HepG2 (cell line): Measurements from ENCODE around the gene NOL4L. TPM values are rescaled to one million over a fixed set of nuclear protein-coding genes. Genes with fewer than 3 reads are reported as not detected.

Source experiments
- DMAP1 ChIP-seq: IDR thresholded peaks from 2 replicates; pipeline ENCODE4 v1.6.1; 2016
- EEA1 ChIP-seq: sonication (generic); formaldehyde crosslinking; IDR thresholded peaks from 2 replicates; pipeline ENCODE4 v1.5.1; 2020; ENCODE audit warnings: mild to moderate bottlenecking, missing genetic modification reagents, borderline replicate concordance
- FOXO1 ChIP-seq: sonication (generic); formaldehyde crosslinking; IDR thresholded peaks from 2 replicates; pipeline ENCODE4 v1.4.0; 2020; ENCODE audit warnings: missing genetic modification reagents
- MEIS2 ChIP-seq: sonication (generic); formaldehyde crosslinking; IDR thresholded peaks from 2 replicates; pipeline ENCODE4 v1.9.0; 2021; ENCODE audit warnings: mild to moderate bottlenecking, missing genetic modification reagents
- NCOR1 ChIP-seq: fragments of 200-600 bp; sonication (generic); IDR thresholded peaks from 2 replicates; pipeline ENCODE4 v1.7.0; 2017; ENCODE audit warnings: antibody characterized with exemption, low read length, borderline replicate concordance
- POLR2AphosphoS2 ChIP-seq: IDR thresholded peaks from 2 replicates; pipeline ENCODE4 v1.6.1; 2011; ENCODE audit warnings: low read depth, low read length, improper control_type of control experiment
- SNRNP70 ChIP-seq: fragments of 200-400 bp; formaldehyde crosslinking; IDR thresholded peaks from 2 replicates; pipeline ENCODE4 v1.6.1; 2017; ENCODE audit warnings: mild to moderate bottlenecking, low read depth, low read length, moderate library complexity
- XRCC5 ChIP-seq: fragments of 200-400 bp; formaldehyde crosslinking; optimal IDR thresholded peaks from 2 replicates; pipeline ENCODE3; 2017; ENCODE audit warnings: mild to moderate bottlenecking, low read length
- ZNF17 ChIP-seq: sonication (generic); formaldehyde crosslinking; IDR thresholded peaks from 2 replicates; pipeline ENCODE4 v1.5.0; 2020; ENCODE audit warnings: mild to moderate bottlenecking, missing genetic modification reagents
- ZNF292 ChIP-seq: sonication (generic); formaldehyde crosslinking; IDR thresholded peaks from 2 replicates; pipeline ENCODE4 v1.8.1; 2022; ENCODE audit warnings: mild to moderate bottlenecking, low read depth, missing genetic modification reagents, borderline replicate concordance
- polyA plus RNA-seq, 8 experiments: library from polyadenylated mRNA; depleted of rRNA in 3 of 8; stranded (reverse) in 7 of 8; unstranded in 1 of 8; fragments of >200 nt; fragmentation: Illumina TruSeq in 4 of 8; extraction: Trizol in 4 of 8; gene quantifications; 2 replicates each; pipeline versions ENCODE4 v1.2.1 to v1.2.3, GENCODE V29; 2011 to 2016; ENCODE audit warnings: low read depth in 4 of 8, missing spikeins in 1 of 8, mixed read lengths in 1 of 8; ENCODE audit not compliant: insufficient read depth in 1 of 8
- total RNA-seq, 5 experiments: library from RNA; depleted of rRNA; stranded (reverse); fragments of >200 nt; fragmentation: Illumina TruSeq; extraction: Trizol; gene quantifications; 2 replicates each; pipeline ENCODE4 v1.2.3, GENCODE V29; 2016; ENCODE audit warnings: low read depth in 1 of 5
- TF ChIP-seq, protein P1 (sequence below): sonication (generic); formaldehyde crosslinking; IDR thresholded peaks from 2 replicates; pipeline ENCODE4 v1.4.0; 2020; ENCODE audit warnings: missing genetic modification reagents
- TF ChIP-seq, protein P2 (sequence below): IDR thresholded peaks from 2 replicates; pipeline ENCODE4 v1.6.1; 2016; ENCODE audit warnings: low read depth, missing genetic modification reagents, missing compliant biosample characterization
- TF ChIP-seq, protein P3 (sequence below), 2 experiments: fragments of 450-650 bp in 1 of 2; sonication (generic) in 1 of 2; formaldehyde crosslinking; IDR thresholded peaks; 2 replicates each; pipeline versions ENCODE4 v1.5.0 to v1.8.0; 2020 to 2022; ENCODE audit warnings: mild to moderate bottlenecking in 1 of 2, missing genetic modification reagents in 1 of 2
- TF ChIP-seq, protein P4 (sequence below): sonication (generic); formaldehyde crosslinking; IDR thresholded peaks from 2 replicates; pipeline ENCODE4 v1.4.0; 2020; ENCODE audit warnings: missing genetic modification reagents
- TF ChIP-seq, protein P5 (sequence below): sonication (generic); formaldehyde crosslinking; IDR thresholded peaks from 2 replicates; pipeline ENCODE4 v1.4.0; 2020; ENCODE audit warnings: missing genetic modification reagents, mild to moderate bottlenecking, borderline replicate concordance

NOL4L gene
- total and polyA plus RNA-seq, 2 of the 13 experiments (the other 11 are each of a cell fraction or from before 2014, with no cell fraction given) = 16.6 to 35.4 TPM

DNA sequence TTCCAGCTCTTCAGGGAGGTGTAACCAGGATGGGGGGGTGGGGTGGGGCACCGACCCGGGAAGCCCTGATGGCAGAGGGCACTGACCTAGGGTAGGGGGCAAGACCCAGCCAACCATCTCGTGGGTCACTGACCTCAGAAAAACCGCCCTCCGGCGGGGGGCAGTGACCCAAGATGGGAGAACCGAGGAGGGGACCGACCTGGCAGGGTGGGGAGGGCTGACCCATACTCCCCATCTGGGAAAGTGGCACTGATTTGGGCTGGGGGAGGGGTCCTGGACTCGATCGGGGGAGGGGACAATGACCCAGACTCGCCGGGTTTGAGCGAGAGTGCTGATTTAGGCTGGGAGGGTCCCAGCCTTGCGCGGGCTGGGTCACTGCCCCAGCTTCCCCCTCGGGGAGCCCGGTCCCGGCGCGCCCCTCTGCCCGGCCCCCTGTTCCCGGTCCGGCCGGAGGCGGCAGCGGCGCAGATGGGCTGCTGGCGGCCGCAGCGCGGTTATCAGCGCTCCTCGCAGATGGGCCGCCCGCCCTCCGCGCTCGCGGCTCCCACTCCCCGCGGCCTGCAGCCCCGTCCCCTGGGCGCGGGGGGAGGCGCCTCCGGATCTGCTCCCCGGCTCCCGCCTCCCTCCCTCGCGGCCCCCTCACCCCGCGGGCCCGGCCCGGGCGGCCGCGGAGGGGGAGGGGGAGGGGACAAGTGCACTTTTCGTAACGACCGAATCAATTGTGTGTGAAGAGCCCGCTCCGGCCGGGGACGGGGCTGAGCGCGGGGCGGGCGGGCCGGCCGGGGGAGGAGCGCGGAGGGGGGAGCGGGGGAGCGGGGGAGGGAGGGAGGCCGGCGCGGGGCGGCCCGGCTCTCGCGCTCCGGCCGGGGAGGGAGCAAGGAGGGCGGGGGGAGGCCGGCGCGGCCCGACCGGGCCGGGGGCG lies 2.2 kb downstream of the NOL4L start (continued):
- TF ChIP-seq, protein P1, sequence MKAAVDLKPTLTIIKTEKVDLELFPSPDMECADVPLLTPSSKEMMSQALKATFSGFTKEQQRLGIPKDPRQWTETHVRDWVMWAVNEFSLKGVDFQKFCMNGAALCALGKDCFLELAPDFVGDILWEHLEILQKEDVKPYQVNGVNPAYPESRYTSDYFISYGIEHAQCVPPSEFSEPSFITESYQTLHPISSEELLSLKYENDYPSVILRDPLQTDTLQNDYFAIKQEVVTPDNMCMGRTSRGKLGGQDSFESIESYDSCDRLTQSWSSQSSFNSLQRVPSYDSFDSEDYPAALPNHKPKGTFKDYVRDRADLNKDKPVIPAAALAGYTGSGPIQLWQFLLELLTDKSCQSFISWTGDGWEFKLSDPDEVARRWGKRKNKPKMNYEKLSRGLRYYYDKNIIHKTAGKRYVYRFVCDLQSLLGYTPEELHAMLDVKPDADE = no peak
- TF ChIP-seq DMAP1 (peak; percentile 10; the same call in 1 of the 2 replicates), ZNF292 (CRISPR knock-in tag) (no peak), SNRNP70 (no peak), ZNF17 (CRISPR knock-in tag) (no peak), XRCC5 (no peak), POLR2AphosphoS2 (no peak), EEA1 (CRISPR knock-in tag) (no peak), FOXO1 (CRISPR knock-in tag) (0 out of 2 replicates have a peak, but pooled peaks have one; percentile 10), MEIS2 (CRISPR knock-in tag) (peak; percentile 67), NCOR1 (no peak)
- TF ChIP-seq, protein P2, sequence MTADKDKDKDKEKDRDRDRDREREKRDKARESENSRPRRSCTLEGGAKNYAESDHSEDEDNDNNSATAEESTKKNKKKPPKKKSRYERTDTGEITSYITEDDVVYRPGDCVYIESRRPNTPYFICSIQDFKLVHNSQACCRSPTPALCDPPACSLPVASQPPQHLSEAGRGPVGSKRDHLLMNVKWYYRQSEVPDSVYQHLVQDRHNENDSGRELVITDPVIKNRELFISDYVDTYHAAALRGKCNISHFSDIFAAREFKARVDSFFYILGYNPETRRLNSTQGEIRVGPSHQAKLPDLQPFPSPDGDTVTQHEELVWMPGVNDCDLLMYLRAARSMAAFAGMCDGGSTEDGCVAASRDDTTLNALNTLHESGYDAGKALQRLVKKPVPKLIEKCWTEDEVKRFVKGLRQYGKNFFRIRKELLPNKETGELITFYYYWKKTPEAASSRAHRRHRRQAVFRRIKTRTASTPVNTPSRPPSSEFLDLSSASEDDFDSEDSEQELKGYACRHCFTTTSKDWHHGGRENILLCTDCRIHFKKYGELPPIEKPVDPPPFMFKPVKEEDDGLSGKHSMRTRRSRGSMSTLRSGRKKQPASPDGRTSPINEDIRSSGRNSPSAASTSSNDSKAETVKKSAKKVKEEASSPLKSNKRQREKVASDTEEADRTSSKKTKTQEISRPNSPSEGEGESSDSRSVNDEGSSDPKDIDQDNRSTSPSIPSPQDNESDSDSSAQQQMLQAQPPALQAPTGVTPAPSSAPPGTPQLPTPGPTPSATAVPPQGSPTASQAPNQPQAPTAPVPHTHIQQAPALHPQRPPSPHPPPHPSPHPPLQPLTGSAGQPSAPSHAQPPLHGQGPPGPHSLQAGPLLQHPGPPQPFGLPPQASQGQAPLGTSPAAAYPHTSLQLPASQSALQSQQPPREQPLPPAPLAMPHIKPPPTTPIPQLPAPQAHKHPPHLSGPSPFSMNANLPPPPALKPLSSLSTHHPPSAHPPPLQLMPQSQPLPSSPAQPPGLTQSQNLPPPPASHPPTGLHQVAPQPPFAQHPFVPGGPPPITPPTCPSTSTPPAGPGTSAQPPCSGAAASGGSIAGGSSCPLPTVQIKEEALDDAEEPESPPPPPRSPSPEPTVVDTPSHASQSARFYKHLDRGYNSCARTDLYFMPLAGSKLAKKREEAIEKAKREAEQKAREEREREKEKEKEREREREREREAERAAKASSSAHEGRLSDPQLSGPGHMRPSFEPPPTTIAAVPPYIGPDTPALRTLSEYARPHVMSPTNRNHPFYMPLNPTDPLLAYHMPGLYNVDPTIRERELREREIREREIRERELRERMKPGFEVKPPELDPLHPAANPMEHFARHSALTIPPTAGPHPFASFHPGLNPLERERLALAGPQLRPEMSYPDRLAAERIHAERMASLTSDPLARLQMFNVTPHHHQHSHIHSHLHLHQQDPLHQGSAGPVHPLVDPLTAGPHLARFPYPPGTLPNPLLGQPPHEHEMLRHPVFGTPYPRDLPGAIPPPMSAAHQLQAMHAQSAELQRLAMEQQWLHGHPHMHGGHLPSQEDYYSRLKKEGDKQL (CRISPR knock-in tag) = no peak
- TF ChIP-seq, protein P3, sequence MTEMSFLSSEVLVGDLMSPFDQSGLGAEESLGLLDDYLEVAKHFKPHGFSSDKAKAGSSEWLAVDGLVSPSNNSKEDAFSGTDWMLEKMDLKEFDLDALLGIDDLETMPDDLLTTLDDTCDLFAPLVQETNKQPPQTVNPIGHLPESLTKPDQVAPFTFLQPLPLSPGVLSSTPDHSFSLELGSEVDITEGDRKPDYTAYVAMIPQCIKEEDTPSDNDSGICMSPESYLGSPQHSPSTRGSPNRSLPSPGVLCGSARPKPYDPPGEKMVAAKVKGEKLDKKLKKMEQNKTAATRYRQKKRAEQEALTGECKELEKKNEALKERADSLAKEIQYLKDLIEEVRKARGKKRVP (CRISPR knock-in tag; IDR thresholded peaks at IDR 0.05) = no peak
- TF ChIP-seq, protein P4, sequence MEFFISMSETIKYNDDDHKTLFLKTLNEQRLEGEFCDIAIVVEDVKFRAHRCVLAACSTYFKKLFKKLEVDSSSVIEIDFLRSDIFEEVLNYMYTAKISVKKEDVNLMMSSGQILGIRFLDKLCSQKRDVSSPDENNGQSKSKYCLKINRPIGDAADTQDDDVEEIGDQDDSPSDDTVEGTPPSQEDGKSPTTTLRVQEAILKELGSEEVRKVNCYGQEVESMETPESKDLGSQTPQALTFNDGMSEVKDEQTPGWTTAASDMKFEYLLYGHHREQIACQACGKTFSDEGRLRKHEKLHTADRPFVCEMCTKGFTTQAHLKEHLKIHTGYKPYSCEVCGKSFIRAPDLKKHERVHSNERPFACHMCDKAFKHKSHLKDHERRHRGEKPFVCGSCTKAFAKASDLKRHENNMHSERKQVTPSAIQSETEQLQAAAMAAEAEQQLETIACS = no peak
- TF ChIP-seq, protein P5, sequence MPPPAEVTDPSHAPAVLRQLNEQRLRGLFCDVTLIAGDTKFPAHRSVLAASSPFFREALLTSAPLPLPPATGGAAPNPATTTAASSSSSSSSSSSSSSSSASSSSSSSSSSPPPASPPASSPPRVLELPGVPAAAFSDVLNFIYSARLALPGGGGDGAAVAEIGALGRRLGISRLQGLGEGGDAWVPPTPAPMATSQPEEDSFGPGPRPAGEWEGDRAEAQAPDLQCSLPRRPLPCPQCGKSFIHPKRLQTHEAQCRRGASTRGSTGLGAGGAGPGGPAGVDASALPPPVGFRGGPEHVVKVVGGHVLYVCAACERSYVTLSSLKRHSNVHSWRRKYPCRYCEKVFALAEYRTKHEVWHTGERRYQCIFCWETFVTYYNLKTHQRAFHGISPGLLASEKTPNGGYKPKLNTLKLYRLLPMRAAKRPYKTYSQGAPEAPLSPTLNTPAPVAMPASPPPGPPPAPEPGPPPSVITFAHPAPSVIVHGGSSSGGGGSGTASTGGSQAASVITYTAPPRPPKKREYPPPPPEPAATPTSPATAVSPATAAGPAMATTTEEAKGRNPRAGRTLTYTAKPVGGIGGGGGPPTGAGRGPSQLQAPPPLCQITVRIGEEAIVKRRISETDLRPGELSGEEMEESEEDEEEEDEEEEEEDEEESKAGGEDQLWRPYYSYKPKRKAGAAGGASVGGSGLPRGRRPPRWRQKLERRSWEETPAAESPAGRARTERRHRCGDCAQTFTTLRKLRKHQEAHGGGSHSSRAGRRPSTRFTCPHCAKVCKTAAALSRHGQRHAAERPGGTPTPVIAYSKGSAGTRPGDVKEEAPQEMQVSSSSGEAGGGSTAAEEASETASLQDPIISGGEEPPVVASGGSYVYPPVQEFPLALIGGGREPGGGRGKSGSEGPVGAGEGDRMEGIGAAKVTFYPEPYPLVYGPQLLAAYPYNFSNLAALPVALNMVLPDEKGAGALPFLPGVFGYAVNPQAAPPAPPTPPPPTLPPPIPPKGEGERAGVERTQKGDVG = no peak
